IMR-90 (cell line): ENCODE measurements around the gene UCKL1. TPM values are rescaled to one million over a fixed set of nuclear protein-coding genes. Genes with fewer than 3 reads are reported as not detected.

Experiments
- ATAC-seq: fragments of 200-7000 bp; cut with Tn5 transposase; 2 replicates; pipeline ENCODE4 v1.9.1; 2020; ENCODE audit warnings: low read depth, mild to moderate bottlenecking, moderate library complexity
- BruUV-seq: library from RNA; stranded (reverse); fragments of 400-500 nt; replicated peaks from 2 replicates; lab custom pipeline; 2021; lab: Mats Ljungman, UMichigan
- CTCF ChIA-PET: fragments of 300-600 bp; formaldehyde crosslinking; extraction: SDS; loops from one replicate; lab custom pipeline; 2021; ENCODE audit warnings: antibody characterized with exemption; lab: Yijun Ruan, JAX
- POLR2A ChIA-PET: fragments of 300-600 bp; sonication (Branson Sonifier 250); formaldehyde crosslinking; loops from one replicate; lab custom pipeline; 2022; ENCODE audit warnings: antibody characterized with exemption; ENCODE audit not compliant: unreplicated experiment; lab: Charles Lee
- DNase-seq: peaks from one replicate; pipeline ENCODE4 v3.0.0; 2013
- H2AFZ ChIP-seq: replicated peaks from 2 replicates; pipeline ENCODE3; 2013; ENCODE audit warnings: low read length, mild to moderate bottlenecking; ENCODE audit not compliant: poor library complexity
- H2AK5ac ChIP-seq: 2 replicates; pipeline ENCODE4 v1.6.1; 2013; ENCODE audit warnings: low read depth, low read length, inconsistent platforms
- H2AK9ac ChIP-seq: replicated peaks from 2 replicates; pipeline ENCODE3; 2013; ENCODE audit warnings: mild to moderate bottlenecking, low read depth, low read length, moderate library complexity; ENCODE audit not compliant: poor library complexity
- H2BK120ac ChIP-seq: 2 replicates; pipeline ENCODE4 v1.6.1; 2013; ENCODE audit warnings: low read depth, low read length, inconsistent platforms
- H2BK15ac ChIP-seq: 3 replicates; pipeline ENCODE4 v1.6.1; 2013; ENCODE audit warnings: low read depth, low read length, inconsistent platforms
- H2BK20ac ChIP-seq: 2 replicates; pipeline ENCODE4 v1.6.1; 2013; ENCODE audit warnings: low read depth, mild to moderate bottlenecking, inconsistent platforms, low read length, moderate library complexity
- H2BK5ac ChIP-seq: 2 replicates; pipeline ENCODE4 v1.6.1; 2013; ENCODE audit warnings: mild to moderate bottlenecking, low read depth, low read length, inconsistent platforms; ENCODE audit not compliant: poor library complexity, severe bottlenecking
- H3K14ac ChIP-seq: replicated peaks from 2 replicates; pipeline ENCODE4 v1.6.1; 2013; ENCODE audit warnings: low read depth, low read length, inconsistent platforms
- H3K18ac ChIP-seq: 2 replicates; pipeline ENCODE4 v1.6.1; 2013; ENCODE audit warnings: low read depth, low read length, control low read depth
- H3K23ac ChIP-seq: 2 replicates; pipeline ENCODE4 v1.6.1; 2013; ENCODE audit warnings: low read depth, low read length, inconsistent platforms
- H3K27ac ChIP-seq: 2 replicates; pipeline ENCODE4 v1.5.1; 2013; ENCODE audit warnings: mild to moderate bottlenecking, control low read depth, low read length; ENCODE audit not compliant: insufficient read depth
- H3K27me3 ChIP-seq: 2 replicates; pipeline ENCODE4 v1.6.1; 2013; ENCODE audit warnings: low read length; ENCODE audit not compliant: control insufficient read depth, insufficient read depth
- H3K36me3 ChIP-seq: 2 replicates; pipeline ENCODE4 v1.6.1; 2013; ENCODE audit warnings: low read length, mixed read lengths; ENCODE audit not compliant: control insufficient read depth, insufficient read depth
- H3K4ac ChIP-seq: 2 replicates; pipeline ENCODE4 v1.6.1; 2013; ENCODE audit warnings: low read depth, low read length, inconsistent platforms
- H3K4me1 ChIP-seq: 2 replicates; pipeline ENCODE4 v1.6.1; 2013; ENCODE audit warnings: low read length, mixed read lengths; ENCODE audit not compliant: control insufficient read depth, insufficient read depth
- H3K4me2 ChIP-seq: 2 replicates; pipeline ENCODE4 v1.6.1; 2013; ENCODE audit warnings: low read depth, mild to moderate bottlenecking, control low read depth, low read length, moderate library complexity
- H3K4me3 ChIP-seq: 2 replicates; pipeline ENCODE4 v1.5.1; 2013; ENCODE audit warnings: low read depth, mild to moderate bottlenecking, control low read depth, low read length, moderate library complexity; ENCODE audit not compliant: insufficient read depth
- H3K56ac ChIP-seq: 2 replicates; pipeline ENCODE4 v1.6.1; 2013; ENCODE audit warnings: low read length, inconsistent platforms; ENCODE audit not compliant: insufficient read depth; ENCODE audit errors: extremely low read depth
- H3K79me1 ChIP-seq, 2 experiments: 2 replicates each; pipeline ENCODE4 v1.6.1; 2013; ENCODE audit warnings: low read length in 2 of 2, inconsistent platforms in 1 of 2, low read depth in 1 of 2
- H3K9ac ChIP-seq: 2 replicates; pipeline ENCODE4 v1.6.1; 2013; ENCODE audit warnings: low read depth, low read length, control low read depth
- H3K9me1 ChIP-seq: 2 replicates; pipeline ENCODE4 v1.6.1; 2013; ENCODE audit warnings: low read length, inconsistent platforms; ENCODE audit not compliant: insufficient read depth
- H3K9me3 ChIP-seq: 2 replicates; pipeline ENCODE4 v1.6.1; 2013; ENCODE audit warnings: low read length; ENCODE audit not compliant: control insufficient read depth, insufficient read depth
- H4K20me1 ChIP-seq: 2 replicates; pipeline ENCODE4 v1.6.1; 2013; ENCODE audit warnings: low read length, inconsistent platforms; ENCODE audit not compliant: insufficient read depth
- H4K5ac ChIP-seq: 2 replicates; pipeline ENCODE4 v1.6.1; 2013; ENCODE audit warnings: mild to moderate bottlenecking, low read depth, low read length, control low read depth
- H4K8ac ChIP-seq, 2 experiments: 2 replicates each; pipeline ENCODE4 v1.6.1; 2013; ENCODE audit warnings: low read depth in 2 of 2, low read length in 2 of 2, control low read depth in 1 of 2, inconsistent platforms in 1 of 2
- H4K91ac ChIP-seq: 2 replicates; pipeline ENCODE4 v1.6.1; 2013; ENCODE audit warnings: low read depth, low read length, inconsistent platforms; ENCODE audit not compliant: insufficient read depth
- CEBPB ChIP-seq: IDR thresholded peaks from 2 replicates; pipeline ENCODE4 v1.6.1; 2012; ENCODE audit warnings: low read depth, low read length, improper control_type of control experiment
- FOS ChIP-seq: fragments of 150-350 bp; IDR thresholded peaks from 2 replicates; pipeline ENCODE4 v1.6.1; 2016; ENCODE audit warnings: low read depth, low read length
- RCOR1 ChIP-seq: IDR thresholded peaks from 2 replicates; pipeline ENCODE4 v1.6.1; 2012; ENCODE audit warnings: mild to moderate bottlenecking, low read length, improper control_type of control experiment; ENCODE audit not compliant: insufficient replicate concordance
- RFX5 ChIP-seq: IDR thresholded peaks from 2 replicates; pipeline ENCODE4 v1.8.0; 2012; ENCODE audit warnings: low read depth, mild to moderate bottlenecking, low read length, moderate library complexity
- WGBS, 2 experiments: methylation state at CpG; one replicate each; pipeline versions ENCODE4 v1.1.5 to v1.1.7; 2013; ENCODE audit warnings: missing lambda C conversion rate in 2 of 2; ENCODE audit not compliant: insufficient read length in 1 of 2; ENCODE audit errors: extremely low coverage in 2 of 2; 5-methylcytosine and 5-hydroxymethylcytosine counted together
- dilution Hi-C: fragments of 300-500 bp; cut with HindIII; formaldehyde crosslinking; loops from one replicate; pipeline ENCODE4 v1.14.3; 2018; ENCODE audit warnings: low sequenced_read_pairs; ENCODE audit not compliant: unreplicated experiment
- in situ Hi-C: fragments of 300-500 bp; cut with MboI; formaldehyde crosslinking; loops from 3 replicates; pipeline ENCODE4 v1.14.3; 2019; ENCODE audit warnings: low sequenced_read_pairs, inconsistent platforms, mixed read lengths
- intact Hi-C: fragments of 100-400 bp; cut with micrococcal nuclease; formaldehyde crosslinking; loops from 2 replicates; pipeline ENCODE4 v1.10.0; 2022
- polyA plus RNA-seq, 3 experiments: library from polyadenylated mRNA; depleted of rRNA; stranded (reverse); fragments of >200 nt; gene quantifications; 2 replicates each; pipeline ENCODE4 v1.2.3, GENCODE V29; 2012; ENCODE audit warnings: low replicate concordance in 1 of 3
- total RNA-seq: library from RNA; depleted of rRNA; stranded (reverse); fragments of >200 nt; gene quantifications from 2 replicates; pipeline ENCODE4 v1.2.3, GENCODE V29; 2012
- TF ChIP-seq, protein P1 (sequence below): conservative IDR thresholded peaks from 2 replicates; pipeline ENCODE4 v1.5.1; 2012; ENCODE audit warnings: mild to moderate bottlenecking, low read depth, low read length, improper control_type of control experiment

UCKL1 gene
- total and polyA plus RNA-seq, 2 of the 4 experiments (the other 2 are of a cell fraction), result 16.7 to 54.7 TPM

DNA sequence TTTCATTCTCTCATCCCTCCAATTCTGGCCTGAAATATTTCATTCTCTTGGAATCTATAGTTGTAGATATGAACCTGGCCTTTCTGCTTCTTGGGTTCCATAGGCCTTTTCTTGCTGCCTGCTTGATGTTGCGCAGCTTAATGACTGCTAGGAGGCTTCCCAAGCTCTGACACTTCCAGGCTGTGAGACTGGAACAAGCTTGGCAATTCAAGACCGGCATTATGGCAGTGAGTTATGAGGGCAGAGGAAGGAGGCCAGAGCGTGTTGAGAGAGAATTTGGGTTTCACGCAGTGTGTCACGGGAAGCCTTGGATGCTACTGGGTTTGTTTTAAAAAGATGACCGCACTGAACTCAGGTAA lies 62.2 kb downstream of the UCKL1 start:
- peaks cover 21% of the 10 kb centered on the region for H3K4me1 ChIP-seq
- H4K5ac ChIP-seq, result no peak overlapping the region
- no peak overlapping the region for H3K4me3 ChIP-seq
- dilution Hi-C loops, result no loop called here
- peaks cover 11 to 63% of the 10 kb centered on the region in 2 experiments for H3K79me1 ChIP-seq
- ChIA-PET POLR2A (no interaction called here), CTCF (no interaction called here)
- H2AK5ac ChIP-seq, result peak overlapping the region; percentile 62; the same call in 1 of the 2 replicates
- H3K36me3 ChIP-seq, result peaks cover 43% of the 10 kb centered on the region
- BruUV-seq, result no TSS peak
- H3K56ac ChIP-seq, result no peak overlapping the region
- no peak overlapping the region for H3K9ac ChIP-seq
- H3K4me2 ChIP-seq, result peak overlapping the region; percentile 94
- intact Hi-C loops, result no loop called here
- DNase-seq (no peak), ATAC-seq (no peak)
- H2BK15ac ChIP-seq, result no peak overlapping the region
- H4K8ac ChIP-seq, result peak overlapping the region in 1 of 2 experiments; percentile 38; a peak in 2 of 4 replicates
- H3K18ac ChIP-seq, result no peak overlapping the region
- WGBS, 2 experiments, result 35% methylated on average over 5 of the region's 6 CpGs; no CpG with 5 or more reads in 1 of the 2 experiments
- H3K9me3 ChIP-seq, result no peaks in the 10 kb centered on the region
- peak overlapping the region; percentile 6; the same call in 1 of the 2 replicates for H3K4ac ChIP-seq
- peaks cover 22% of the 10 kb centered on the region for H3K9me1 ChIP-seq
- no peaks in the 10 kb centered on the region for H3K27me3 ChIP-seq
- H2AFZ ChIP-seq, result peak overlapping the region; percentile 93
- H2BK5ac ChIP-seq, result no peak overlapping the region
- in situ Hi-C loops, result no loop called here
- TF ChIP-seq RCOR1 (no peak), CEBPB (no peak), RFX5 (no peak), FOS (no peak)
- TF ChIP-seq, protein P1, sequence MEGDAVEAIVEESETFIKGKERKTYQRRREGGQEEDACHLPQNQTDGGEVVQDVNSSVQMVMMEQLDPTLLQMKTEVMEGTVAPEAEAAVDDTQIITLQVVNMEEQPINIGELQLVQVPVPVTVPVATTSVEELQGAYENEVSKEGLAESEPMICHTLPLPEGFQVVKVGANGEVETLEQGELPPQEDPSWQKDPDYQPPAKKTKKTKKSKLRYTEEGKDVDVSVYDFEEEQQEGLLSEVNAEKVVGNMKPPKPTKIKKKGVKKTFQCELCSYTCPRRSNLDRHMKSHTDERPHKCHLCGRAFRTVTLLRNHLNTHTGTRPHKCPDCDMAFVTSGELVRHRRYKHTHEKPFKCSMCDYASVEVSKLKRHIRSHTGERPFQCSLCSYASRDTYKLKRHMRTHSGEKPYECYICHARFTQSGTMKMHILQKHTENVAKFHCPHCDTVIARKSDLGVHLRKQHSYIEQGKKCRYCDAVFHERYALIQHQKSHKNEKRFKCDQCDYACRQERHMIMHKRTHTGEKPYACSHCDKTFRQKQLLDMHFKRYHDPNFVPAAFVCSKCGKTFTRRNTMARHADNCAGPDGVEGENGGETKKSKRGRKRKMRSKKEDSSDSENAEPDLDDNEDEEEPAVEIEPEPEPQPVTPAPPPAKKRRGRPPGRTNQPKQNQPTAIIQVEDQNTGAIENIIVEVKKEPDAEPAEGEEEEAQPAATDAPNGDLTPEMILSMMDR, result no peak
- H3K14ac ChIP-seq, result peak overlapping the region; percentile 58; the same call in 1 of the 2 replicates
- no peak overlapping the region for H2AK9ac ChIP-seq
- H4K91ac ChIP-seq, result no peak overlapping the region
- H3K27ac ChIP-seq, result no peak overlapping the region; the same call in 1 of the 2 replicates
- no peak overlapping the region for H2BK20ac ChIP-seq
- H2BK120ac ChIP-seq, result no peak overlapping the region
- peak overlapping the region; percentile 72 for H3K23ac ChIP-seq
- H4K20me1 ChIP-seq, result peaks cover 69% of the 10 kb centered on the region
